ENCODE data around the gene DAND5.
A peak's percentile ranks its signal among the peaks of the same experiment; 100 is the strongest.

Gene DAND5

DNA sequence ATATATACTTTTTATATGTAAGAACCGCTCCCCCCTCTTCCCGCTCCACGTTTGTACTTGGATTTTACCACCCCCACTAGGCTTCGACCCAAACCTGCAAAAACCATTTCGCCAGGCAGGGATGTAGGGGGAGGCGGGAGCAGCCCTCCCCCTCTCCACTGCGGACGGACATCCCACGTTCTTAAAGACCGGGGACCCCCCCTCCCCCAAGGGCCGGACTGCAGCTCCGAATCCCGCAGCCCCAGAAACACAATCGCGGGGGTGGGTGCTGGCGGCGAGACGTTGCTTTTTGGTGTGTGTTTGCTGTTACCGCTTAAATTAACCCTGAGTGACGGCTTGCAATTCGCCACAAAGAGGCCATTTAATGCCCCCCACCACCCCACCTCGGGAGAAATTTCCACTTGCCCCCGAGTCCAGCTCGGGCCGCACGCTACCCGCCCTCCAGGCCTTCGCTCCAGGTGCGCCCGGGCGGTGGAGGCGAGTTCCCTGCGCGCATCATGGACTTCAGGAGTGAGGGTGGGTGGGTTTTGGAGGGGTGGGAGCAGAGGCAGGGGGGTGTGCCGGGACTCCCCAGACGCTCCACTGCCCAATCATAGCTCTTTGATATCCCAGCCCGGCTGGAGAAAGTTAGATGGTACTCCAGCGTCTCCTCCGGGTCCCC, 41.7 kb downstream of the DAND5 start:
- DNase-seq (ENCODE audit: low spot score) (no peak), ATAC-seq (ENCODE audit: low read depth) (no peak)
- Histone ChIP-seq H3K27ac (ENCODE audit: poor library complexity, severe bottlenecking) (no peak overlapping the region), H3K9me3 (ENCODE audit: severe bottlenecking) (no peaks in the 10 kb centered on the region), H3K4me1 (ENCODE audit: insufficient read depth, poor library complexity, severe bottlenecking) (peaks cover 22% of the 10 kb centered on the region), H3K4me3 (ENCODE audit: severe bottlenecking) (no peak overlapping the region), H3K27me3 (ENCODE audit: insufficient read depth, poor library complexity, severe bottlenecking) (no peaks in the 10 kb centered on the region), H3K36me3 (ENCODE audit: low read depth) (no peaks in the 10 kb centered on the region)
- TF ChIP-seq, protein P1, sequence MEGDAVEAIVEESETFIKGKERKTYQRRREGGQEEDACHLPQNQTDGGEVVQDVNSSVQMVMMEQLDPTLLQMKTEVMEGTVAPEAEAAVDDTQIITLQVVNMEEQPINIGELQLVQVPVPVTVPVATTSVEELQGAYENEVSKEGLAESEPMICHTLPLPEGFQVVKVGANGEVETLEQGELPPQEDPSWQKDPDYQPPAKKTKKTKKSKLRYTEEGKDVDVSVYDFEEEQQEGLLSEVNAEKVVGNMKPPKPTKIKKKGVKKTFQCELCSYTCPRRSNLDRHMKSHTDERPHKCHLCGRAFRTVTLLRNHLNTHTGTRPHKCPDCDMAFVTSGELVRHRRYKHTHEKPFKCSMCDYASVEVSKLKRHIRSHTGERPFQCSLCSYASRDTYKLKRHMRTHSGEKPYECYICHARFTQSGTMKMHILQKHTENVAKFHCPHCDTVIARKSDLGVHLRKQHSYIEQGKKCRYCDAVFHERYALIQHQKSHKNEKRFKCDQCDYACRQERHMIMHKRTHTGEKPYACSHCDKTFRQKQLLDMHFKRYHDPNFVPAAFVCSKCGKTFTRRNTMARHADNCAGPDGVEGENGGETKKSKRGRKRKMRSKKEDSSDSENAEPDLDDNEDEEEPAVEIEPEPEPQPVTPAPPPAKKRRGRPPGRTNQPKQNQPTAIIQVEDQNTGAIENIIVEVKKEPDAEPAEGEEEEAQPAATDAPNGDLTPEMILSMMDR (IDR thresholded peaks at IDR 0.05; ENCODE audit: poor library complexity, severe bottlenecking) = no peak

DNA sequence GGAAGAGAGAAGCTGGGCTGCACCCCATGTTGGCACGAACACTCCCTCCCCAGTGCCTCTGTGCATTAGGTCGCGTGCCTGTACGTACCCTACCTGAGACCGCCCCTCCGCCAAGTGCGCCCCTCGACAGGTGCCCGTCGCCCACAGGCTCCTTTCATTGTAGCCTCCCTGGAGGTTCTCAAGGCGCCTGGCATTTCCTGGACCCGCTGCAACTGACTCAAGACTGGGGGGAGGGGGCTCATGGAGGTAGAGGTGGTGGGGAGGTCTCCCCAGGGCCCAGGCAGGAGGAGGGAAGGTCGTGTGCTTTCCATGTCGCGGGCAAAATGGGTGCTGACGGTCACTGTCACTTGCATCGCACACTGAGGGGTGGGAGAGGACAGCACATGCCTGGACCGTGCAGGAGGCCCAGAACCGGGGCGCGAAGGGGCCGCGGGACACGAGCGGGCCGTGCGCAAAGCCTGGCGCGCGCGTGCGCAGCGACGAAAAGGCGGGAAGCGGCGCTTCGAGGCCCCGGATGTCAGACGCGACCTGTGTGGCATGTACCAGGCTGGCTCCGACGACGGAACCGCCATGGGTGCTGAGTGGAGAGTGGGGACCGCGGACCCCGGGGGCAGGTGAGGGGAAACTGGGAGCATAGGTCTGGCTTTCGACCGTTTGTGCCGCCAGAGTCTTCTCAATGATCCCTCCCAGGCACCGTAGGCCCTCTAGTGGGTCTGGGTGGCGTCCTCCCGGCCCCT, 42.4 kb downstream of the DAND5 start:
- H3K4me1 ChIP-seq (ENCODE audit: insufficient read depth, poor library complexity, severe bottlenecking) = peaks cover 25% of the 10 kb centered on the region
- ATAC-seq (ENCODE audit: low read depth) = no peak
- no peak overlapping the region for H3K27ac ChIP-seq (ENCODE audit: poor library complexity, severe bottlenecking)
- no peaks in the 10 kb centered on the region for H3K27me3 ChIP-seq (ENCODE audit: insufficient read depth, poor library complexity, severe bottlenecking)
- no peak for DNase-seq (ENCODE audit: low spot score)
- H3K36me3 ChIP-seq (ENCODE audit: low read depth) = no peaks in the 10 kb centered on the region
- TF ChIP-seq, protein P1 (IDR thresholded peaks at IDR 0.05; ENCODE audit: poor library complexity, severe bottlenecking) = no peak
- no peak overlapping the region for H3K4me3 ChIP-seq (ENCODE audit: severe bottlenecking)
- H3K9me3 ChIP-seq (ENCODE audit: severe bottlenecking) = no peaks in the 10 kb centered on the region

DNA sequence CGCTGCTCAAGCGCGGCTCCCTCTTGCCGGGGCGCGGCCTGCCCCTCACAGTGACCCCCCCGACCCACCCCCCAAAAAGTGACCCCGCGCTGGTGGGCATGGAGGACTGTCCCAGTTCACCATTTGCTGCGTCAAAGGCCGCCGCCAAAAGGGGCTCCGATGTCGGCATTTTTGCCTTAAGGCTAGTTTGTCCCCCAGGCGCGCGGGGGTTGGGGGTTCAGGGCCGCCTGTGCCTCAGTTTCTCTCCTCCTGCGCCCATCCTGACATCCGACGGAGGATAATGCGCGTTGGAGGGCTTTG, 43.0 kb downstream of the DAND5 start:
- no peak for ATAC-seq (ENCODE audit: low read depth)
- Histone ChIP-seq H3K27me3 (ENCODE audit: insufficient read depth, poor library complexity, severe bottlenecking) (no peaks in the 10 kb centered on the region), H3K27ac (ENCODE audit: poor library complexity, severe bottlenecking) (peak overlapping the region; percentile 84), H3K4me3 (ENCODE audit: severe bottlenecking) (no peak overlapping the region), H3K36me3 (ENCODE audit: low read depth) (no peaks in the 10 kb centered on the region), H3K4me1 (ENCODE audit: insufficient read depth, poor library complexity, severe bottlenecking) (peaks cover 25% of the 10 kb centered on the region), H3K9me3 (ENCODE audit: severe bottlenecking) (no peaks in the 10 kb centered on the region)
- DNase-seq (ENCODE audit: low spot score) = no peak
- TF ChIP-seq, protein P1 (IDR thresholded peaks at IDR 0.05; ENCODE audit: poor library complexity, severe bottlenecking) = no peak

DNA sequence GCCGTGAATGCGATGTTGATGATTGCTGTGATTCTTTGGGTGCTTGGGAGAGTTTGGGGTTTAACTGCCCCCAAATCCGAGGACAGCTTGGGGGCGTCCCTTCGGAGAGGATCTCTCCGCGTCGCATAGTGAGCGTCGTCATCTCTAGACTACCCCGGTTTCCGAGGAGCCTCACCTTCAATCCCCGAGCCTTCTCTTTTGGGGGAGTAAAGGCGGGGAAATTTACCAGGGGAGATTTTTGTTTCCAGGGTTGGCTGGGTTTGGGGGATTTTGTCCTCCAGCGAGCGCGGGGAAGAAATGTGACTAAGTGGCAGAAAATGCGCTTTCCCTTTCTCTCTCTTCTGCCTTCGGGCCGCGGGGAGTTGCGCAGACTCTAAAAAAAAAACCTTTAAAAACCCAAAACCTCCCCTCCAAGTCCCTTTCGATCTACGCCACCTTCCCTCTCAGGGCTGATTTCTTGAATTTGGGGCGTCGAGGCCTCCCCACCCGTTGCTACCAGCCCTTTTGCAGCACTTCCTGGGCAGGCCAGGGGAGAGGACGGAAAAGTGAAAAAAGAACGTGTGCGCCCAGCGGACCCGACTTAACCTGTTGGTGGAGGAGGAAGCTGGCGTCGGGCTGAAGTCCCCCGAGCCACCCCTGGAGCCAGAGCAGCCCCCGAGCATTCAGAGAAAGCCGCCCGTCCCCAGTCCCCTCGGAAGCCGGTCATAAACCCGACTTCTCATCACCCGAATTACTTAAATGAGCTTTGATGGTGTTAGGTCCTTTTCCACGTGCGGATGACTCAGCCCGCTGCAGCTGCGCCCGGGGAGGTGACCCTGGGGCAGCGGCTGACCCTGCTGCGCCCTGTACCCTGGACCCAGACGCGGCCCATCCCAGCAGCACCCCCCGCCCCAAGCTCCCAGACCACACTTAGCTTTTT, 43.6 kb downstream of the DAND5 start:
- H3K9me3 ChIP-seq (ENCODE audit: severe bottlenecking) = no peaks in the 10 kb centered on the region
- peaks cover 28% of the 10 kb centered on the region for H3K4me1 ChIP-seq (ENCODE audit: insufficient read depth, poor library complexity, severe bottlenecking)
- H3K36me3 ChIP-seq (ENCODE audit: low read depth) = no peaks in the 10 kb centered on the region
- H3K27me3 ChIP-seq (ENCODE audit: insufficient read depth, poor library complexity, severe bottlenecking) = no peaks in the 10 kb centered on the region
- TF ChIP-seq, protein P1 (IDR thresholded peaks at IDR 0.05; ENCODE audit: poor library complexity, severe bottlenecking) = no peak
- H3K27ac ChIP-seq (ENCODE audit: poor library complexity, severe bottlenecking) = peak overlapping the region; percentile 84
- peak overlapping the region; percentile 23 for H3K4me3 ChIP-seq (ENCODE audit: severe bottlenecking)
- no peak for ATAC-seq (ENCODE audit: low read depth)
- DNase-seq (ENCODE audit: low spot score) = no peak
